Activated naive CD8-positive, alpha-beta T cell treated with anti-CD3 and anti-CD28 coated beads, Interleukin-2, amount 10 ng/mL, durations not matched to agents 7 days and 5 days (primary cell): Measurements from ENCODE around the gene LARGE1. TPM values are rescaled to one million over a fixed set of nuclear protein-coding genes. Genes with fewer than 3 reads are reported as not detected.

Source experiments
- ATAC-seq: fragments of 150-1000 bp; cut with Tn5 transposase; one replicate; pipeline ENCODE4 v1.10.0; 2021; ENCODE audit warnings: low read depth, moderate library complexity
- POLR2A ChIA-PET: fragments of 350-600 bp; sonication (Branson Sonifier 250); formaldehyde crosslinking; loops from one replicate; lab custom pipeline; 2021; ENCODE audit warnings: antibody characterized with exemption; lab: Charles Lee
- DNase-seq: peaks from one replicate; pipeline ENCODE4 v3.0.0; 2021
- H3K27ac Mint-ChIP-seq: one replicate; pipeline ENCODE4 v1.8.0; 2022; ENCODE audit warnings: mild to moderate bottlenecking, mixed read lengths
- H3K27me3 Mint-ChIP-seq: one replicate; pipeline ENCODE4 v1.8.0; 2022; ENCODE audit warnings: mild to moderate bottlenecking, moderate library complexity, mixed read lengths
- H3K36me3 Mint-ChIP-seq: one replicate; pipeline ENCODE4 v1.8.0; 2021; ENCODE audit warnings: mild to moderate bottlenecking, mixed read lengths
- H3K4me1 Mint-ChIP-seq: one replicate; pipeline ENCODE4 v1.8.0; 2021; ENCODE audit warnings: mixed read lengths
- H3K4me3 Mint-ChIP-seq: one replicate; pipeline ENCODE4 v1.8.0; 2022; ENCODE audit warnings: mild to moderate bottlenecking, moderate library complexity, mixed read lengths
- H3K9me3 Mint-ChIP-seq: one replicate; pipeline ENCODE4 v1.8.0; 2021; ENCODE audit warnings: mixed read lengths
- total RNA-seq, 2 experiments: library from RNA; stranded (reverse); gene quantifications; one replicate each; pipeline ENCODE4 v1.2.3, GENCODE V29; 2021

Gene LARGE1
- total RNA-seq, 2 experiments from 2014 or later: 0.68 to 0.75 TPM

- no peak overlapping the region for H3K4me3 Mint-ChIP-seq
- DNase-seq: no peak
- ATAC-seq: no peak
- no peaks in the 10 kb centered on the region for H3K27me3 Mint-ChIP-seq
- no peak overlapping the region for H3K27ac Mint-ChIP-seq
- H3K9me3 Mint-ChIP-seq: peaks cover 6% of the 10 kb centered on the region
- H3K36me3 Mint-ChIP-seq: no peaks in the 10 kb centered on the region
- no peaks in the 10 kb centered on the region for H3K4me1 Mint-ChIP-seq
- POLR2A ChIA-PET: no interaction called here
Measured at GRCh38 chr22:33438273-33438672, 482.0 kb downstream of the LARGE1 start.

- Mint-ChIP-seq H3K27ac (no peak overlapping the region), H3K4me3 (no peak overlapping the region), H3K9me3 (no peaks in the 10 kb centered on the region), H3K36me3 (no peaks in the 10 kb centered on the region), H3K4me1 (no peaks in the 10 kb centered on the region), H3K27me3 (no peaks in the 10 kb centered on the region)
- ATAC-seq (no peak), DNase-seq (no peak)
- POLR2A ChIA-PET: no interaction called here
Measured at GRCh38 chr22:33431300-33431699, 489.0 kb downstream of the LARGE1 start.

DNA sequence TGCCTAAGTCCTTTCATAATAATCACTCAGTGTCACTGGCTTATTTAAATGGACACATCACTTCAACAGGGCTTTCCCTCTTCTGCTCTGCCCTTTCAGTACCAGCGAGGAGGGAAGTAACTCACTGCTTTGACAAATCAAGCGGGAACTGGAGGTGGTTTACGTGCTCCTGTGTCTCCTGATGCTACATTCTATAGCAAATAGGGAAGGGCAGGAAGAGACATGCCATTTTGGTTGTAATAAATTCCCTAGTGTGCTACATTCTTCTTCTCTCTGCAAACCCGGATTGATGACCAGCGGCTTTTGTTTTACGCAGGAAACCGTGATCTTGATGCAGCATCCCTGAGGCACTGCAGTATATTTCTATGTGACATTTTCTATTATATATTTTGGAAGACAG, 491.0 kb downstream of the LARGE1 start:
- no peak for DNase-seq
- Mint-ChIP-seq H3K4me3 (no peak overlapping the region), H3K27me3 (no peaks in the 10 kb centered on the region), H3K36me3 (no peaks in the 10 kb centered on the region), H3K4me1 (no peaks in the 10 kb centered on the region), H3K9me3 (no peaks in the 10 kb centered on the region), H3K27ac (no peak overlapping the region)
- POLR2A ChIA-PET: no interaction called here
- ATAC-seq: no peak

DNA sequence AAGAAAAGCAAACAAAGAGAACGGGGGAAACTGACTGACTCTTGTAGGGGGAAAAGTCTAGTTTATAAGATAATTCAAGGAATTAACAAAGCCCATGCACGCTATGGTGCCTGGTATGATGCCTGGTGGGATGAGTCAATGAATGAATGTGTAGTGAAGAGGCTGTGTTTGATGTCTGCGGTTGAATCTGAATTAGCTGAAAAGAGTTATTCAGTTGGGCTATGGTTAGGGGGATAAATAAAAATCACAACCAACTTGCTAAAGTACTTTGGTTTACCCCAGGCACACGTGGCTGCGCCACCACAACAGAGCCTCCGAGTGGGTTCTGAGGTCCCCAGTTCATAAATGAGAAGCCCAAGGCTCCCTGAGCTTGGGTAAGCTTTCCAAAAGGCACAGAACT, 492.8 kb downstream of the LARGE1 start:
- Mint-ChIP-seq H3K4me1 (no peaks in the 10 kb centered on the region), H3K36me3 (no peaks in the 10 kb centered on the region), H3K9me3 (no peaks in the 10 kb centered on the region), H3K27ac (no peak overlapping the region), H3K27me3 (no peaks in the 10 kb centered on the region), H3K4me3 (no peak overlapping the region)
- POLR2A ChIA-PET: no interaction called here
- ATAC-seq (no peak), DNase-seq (no peak)

DNA sequence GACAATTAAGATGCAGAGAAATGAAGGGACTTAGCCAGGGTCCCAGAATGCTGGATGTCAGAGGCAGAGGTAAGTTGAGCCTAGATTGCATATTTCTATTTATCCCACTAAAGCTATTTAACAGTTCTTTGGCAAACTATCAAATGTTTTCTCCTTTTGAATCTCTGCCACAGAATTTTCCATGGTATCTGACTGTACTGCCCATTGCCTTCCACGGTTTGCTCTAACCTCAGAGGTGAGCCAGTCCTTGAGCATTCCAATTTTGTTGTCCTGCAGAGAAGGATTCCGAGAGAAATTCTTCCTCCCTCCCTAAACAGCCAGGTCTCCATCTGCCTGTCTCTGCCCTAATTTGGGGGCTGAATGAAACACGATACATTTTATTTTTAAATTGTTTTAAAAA, 493.8 kb downstream of the LARGE1 start:
- H3K4me1 Mint-ChIP-seq: no peaks in the 10 kb centered on the region
- POLR2A ChIA-PET: no interaction called here
- ATAC-seq (no peak), DNase-seq (no peak)
- H3K27me3 Mint-ChIP-seq: no peaks in the 10 kb centered on the region
- no peak overlapping the region for H3K4me3 Mint-ChIP-seq
- no peak overlapping the region for H3K27ac Mint-ChIP-seq
- peaks cover 2% of the 10 kb centered on the region for H3K9me3 Mint-ChIP-seq
- H3K36me3 Mint-ChIP-seq: no peaks in the 10 kb centered on the region

GRCh38 chr22:33421859-33422258, 498.4 kb downstream of the LARGE1 start:
- DNase-seq (no peak), ATAC-seq (no peak)
- no peaks in the 10 kb centered on the region for H3K4me1 Mint-ChIP-seq
- no peaks in the 10 kb centered on the region for H3K27me3 Mint-ChIP-seq
- peaks cover 9% of the 10 kb centered on the region for H3K9me3 Mint-ChIP-seq
- POLR2A ChIA-PET: no interaction called here
- no peak overlapping the region for H3K4me3 Mint-ChIP-seq
- no peaks in the 10 kb centered on the region for H3K36me3 Mint-ChIP-seq
- no peak overlapping the region for H3K27ac Mint-ChIP-seq

GRCh38 chr22:33418484-33418883, 501.8 kb downstream of the LARGE1 start:
- Mint-ChIP-seq H3K4me1 (no peaks in the 10 kb centered on the region), H3K9me3 (peaks cover 9% of the 10 kb centered on the region), H3K27ac (no peak overlapping the region), H3K36me3 (no peaks in the 10 kb centered on the region), H3K27me3 (no peaks in the 10 kb centered on the region), H3K4me3 (no peak overlapping the region)
- ATAC-seq (no peak), DNase-seq (no peak)
- POLR2A ChIA-PET: no interaction called here

- no peak for ATAC-seq
- Mint-ChIP-seq H3K27me3 (no peaks in the 10 kb centered on the region), H3K4me3 (no peak overlapping the region), H3K9me3 (peaks cover 6% of the 10 kb centered on the region), H3K27ac (no peak overlapping the region), H3K4me1 (no peaks in the 10 kb centered on the region), H3K36me3 (no peaks in the 10 kb centered on the region)
- POLR2A ChIA-PET: no interaction called here
- no peak for DNase-seq
Measured at GRCh38 chr22:33415401-33415800, 504.9 kb downstream of the LARGE1 start.

- DNase-seq: no peak
- peaks cover 7% of the 10 kb centered on the region for H3K9me3 Mint-ChIP-seq
- H3K27me3 Mint-ChIP-seq: no peaks in the 10 kb centered on the region
- H3K4me3 Mint-ChIP-seq: no peak overlapping the region
- H3K36me3 Mint-ChIP-seq: no peaks in the 10 kb centered on the region
- POLR2A ChIA-PET: no interaction called here
- H3K27ac Mint-ChIP-seq: no peak overlapping the region
- ATAC-seq: no peak
- no peaks in the 10 kb centered on the region for H3K4me1 Mint-ChIP-seq
Measured at GRCh38 chr22:33409079-33409478, 511.2 kb downstream of the LARGE1 start.

DNA sequence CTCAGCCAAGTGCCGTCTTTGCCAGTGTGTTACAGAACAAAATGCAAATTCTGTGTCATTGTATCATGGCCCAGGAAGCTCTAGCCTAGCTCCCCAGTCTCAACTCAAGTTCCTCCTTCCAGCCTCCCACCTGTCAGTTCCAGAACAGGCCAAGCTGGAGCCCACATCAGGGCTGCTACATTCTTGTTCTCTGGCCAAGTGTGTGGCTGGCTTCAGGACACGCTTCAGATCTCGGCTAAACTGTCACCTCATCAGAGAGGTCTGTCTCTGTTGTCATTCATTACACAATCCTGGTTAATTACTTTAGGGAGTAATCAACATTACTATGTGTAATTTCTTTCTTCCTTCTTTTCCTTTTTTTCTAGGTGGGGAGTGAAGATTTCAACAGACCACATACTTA, 515.1 kb downstream of the LARGE1 start:
- no peaks in the 10 kb centered on the region for H3K4me1 Mint-ChIP-seq
- POLR2A ChIA-PET: no interaction called here
- H3K27ac Mint-ChIP-seq: no peak overlapping the region

GRCh38 chr22:33404723-33405122, 515.6 kb downstream of the LARGE1 start:
- no peaks in the 10 kb centered on the region for H3K27me3 Mint-ChIP-seq
- no peak for DNase-seq

More for the DNA sequence above, 515.1 kb downstream of the LARGE1 start:
- ATAC-seq: no peak
- DNase-seq: no peak
- no peaks in the 10 kb centered on the region for H3K27me3 Mint-ChIP-seq
- no peak overlapping the region for H3K4me3 Mint-ChIP-seq
- no peaks in the 10 kb centered on the region for H3K36me3 Mint-ChIP-seq
- H3K9me3 Mint-ChIP-seq: peaks cover 10% of the 10 kb centered on the region

GRCh38 chr22:33402325-33402724, 518.0 kb downstream of the LARGE1 start:
- Mint-ChIP-seq H3K4me3 (no peak overlapping the region), H3K9me3 (peaks cover 12% of the 10 kb centered on the region), H3K4me1 (no peaks in the 10 kb centered on the region), H3K36me3 (no peaks in the 10 kb centered on the region), H3K27ac (no peak overlapping the region), H3K27me3 (no peaks in the 10 kb centered on the region)
- DNase-seq (no peak), ATAC-seq (no peak)
- POLR2A ChIA-PET: no interaction called here

More at GRCh38 chr22:33404723-33405122, 515.6 kb downstream of the LARGE1 start:
- no peaks in the 10 kb centered on the region for H3K4me1 Mint-ChIP-seq
- H3K27ac Mint-ChIP-seq: no peak overlapping the region
- POLR2A ChIA-PET: no interaction called here
- ATAC-seq: no peak
- H3K9me3 Mint-ChIP-seq: peaks cover 10% of the 10 kb centered on the region
- no peaks in the 10 kb centered on the region for H3K36me3 Mint-ChIP-seq
- H3K4me3 Mint-ChIP-seq: no peak overlapping the region

DNA sequence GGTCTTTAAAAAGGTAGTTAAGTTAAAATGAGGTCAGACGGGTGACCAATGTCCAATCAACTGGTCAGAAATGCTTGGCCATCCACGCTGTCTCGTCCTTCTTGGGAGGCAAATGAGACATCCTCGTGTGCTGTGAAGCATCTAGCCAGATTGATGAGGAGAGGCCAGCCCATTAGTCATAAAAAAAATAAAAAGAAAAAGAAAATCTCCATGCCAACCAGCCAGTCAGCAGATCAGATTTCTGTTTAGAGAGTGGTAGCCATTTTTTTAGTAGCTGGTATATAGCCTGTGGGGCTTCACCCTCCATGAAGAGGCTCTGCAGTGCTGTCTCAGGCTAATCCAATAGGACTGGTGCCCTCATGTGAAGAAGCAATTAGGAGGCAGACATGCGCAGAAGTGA, 519.0 kb downstream of the LARGE1 start:
- POLR2A ChIA-PET: no interaction called here
- Mint-ChIP-seq H3K27me3 (no peaks in the 10 kb centered on the region), H3K4me1 (no peaks in the 10 kb centered on the region), H3K36me3 (no peaks in the 10 kb centered on the region), H3K9me3 (peaks cover 10% of the 10 kb centered on the region), H3K4me3 (no peak overlapping the region), H3K27ac (no peak overlapping the region)
- no peak for ATAC-seq
- no peak for DNase-seq

DNA sequence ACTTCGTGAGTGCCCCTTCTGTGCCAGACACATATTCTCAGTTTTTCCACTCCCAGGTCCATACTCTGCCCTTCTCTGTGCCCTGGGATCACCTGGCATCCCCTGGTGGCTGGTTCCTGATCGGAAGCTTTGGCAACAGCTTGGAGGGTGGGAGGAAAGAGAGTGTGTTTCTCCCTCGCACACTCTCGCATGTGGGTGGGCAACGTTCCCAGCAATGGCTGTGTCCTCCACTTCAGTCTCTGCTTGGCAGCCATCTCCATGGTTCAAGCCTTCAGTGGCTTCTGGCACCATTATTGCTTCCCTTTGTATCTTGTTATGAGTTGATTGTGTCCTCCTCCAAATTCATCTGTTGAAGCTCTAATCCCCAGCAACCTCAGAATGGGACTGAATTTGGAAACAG, 519.4 kb downstream of the LARGE1 start:
- no peak for DNase-seq
- Mint-ChIP-seq H3K9me3 (peaks cover 10% of the 10 kb centered on the region), H3K36me3 (no peaks in the 10 kb centered on the region), H3K4me3 (no peak overlapping the region), H3K4me1 (no peaks in the 10 kb centered on the region), H3K27me3 (no peaks in the 10 kb centered on the region), H3K27ac (no peak overlapping the region)
- no peak for ATAC-seq
- POLR2A ChIA-PET: no interaction called here
